ENCODE results near the gene SARNP. TPM values are rescaled to one million over a fixed set of nuclear protein-coding genes. Genes with fewer than 3 reads are reported as not detected.

The SARNP gene
- polyA plus RNA-seq, 1 donor from 2014 or later: 94.2 TPM

DNA sequence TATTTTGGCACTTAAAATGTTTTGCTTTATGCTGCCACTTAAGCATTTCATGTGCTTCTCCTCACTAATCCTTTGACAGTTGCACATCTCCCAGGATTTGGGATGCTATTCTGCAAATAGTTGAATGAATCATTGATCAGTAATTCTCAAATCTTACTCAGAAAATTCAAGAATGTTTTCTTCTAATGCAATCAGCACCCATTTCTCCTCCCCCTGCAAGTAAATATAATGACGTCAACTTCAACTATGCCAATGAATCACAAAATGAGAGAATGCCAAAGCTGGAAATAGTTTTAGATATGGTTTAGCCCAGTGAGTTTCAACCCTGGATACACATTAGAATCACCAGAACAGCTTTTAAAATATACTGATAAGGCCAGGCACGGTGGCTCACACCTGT is 103.8 kb downstream of the SARNP start:
- no peaks in the 10 kb centered on the region for H3K9me3 Mint-ChIP-seq
- H3K27me3 Mint-ChIP-seq: peaks cover 4% of the 10 kb centered on the region
- no peaks in the 10 kb centered on the region for H3K36me3 Mint-ChIP-seq
- no peak overlapping the region for H3K27ac Mint-ChIP-seq
- H3K4me3 Mint-ChIP-seq: peak overlapping the region in 1 of 4 donors; percentile 28
- H3K4me1 Mint-ChIP-seq: peaks cover 15 to 30% (median 22%) of the 10 kb centered on the region in 3 donors

DNA sequence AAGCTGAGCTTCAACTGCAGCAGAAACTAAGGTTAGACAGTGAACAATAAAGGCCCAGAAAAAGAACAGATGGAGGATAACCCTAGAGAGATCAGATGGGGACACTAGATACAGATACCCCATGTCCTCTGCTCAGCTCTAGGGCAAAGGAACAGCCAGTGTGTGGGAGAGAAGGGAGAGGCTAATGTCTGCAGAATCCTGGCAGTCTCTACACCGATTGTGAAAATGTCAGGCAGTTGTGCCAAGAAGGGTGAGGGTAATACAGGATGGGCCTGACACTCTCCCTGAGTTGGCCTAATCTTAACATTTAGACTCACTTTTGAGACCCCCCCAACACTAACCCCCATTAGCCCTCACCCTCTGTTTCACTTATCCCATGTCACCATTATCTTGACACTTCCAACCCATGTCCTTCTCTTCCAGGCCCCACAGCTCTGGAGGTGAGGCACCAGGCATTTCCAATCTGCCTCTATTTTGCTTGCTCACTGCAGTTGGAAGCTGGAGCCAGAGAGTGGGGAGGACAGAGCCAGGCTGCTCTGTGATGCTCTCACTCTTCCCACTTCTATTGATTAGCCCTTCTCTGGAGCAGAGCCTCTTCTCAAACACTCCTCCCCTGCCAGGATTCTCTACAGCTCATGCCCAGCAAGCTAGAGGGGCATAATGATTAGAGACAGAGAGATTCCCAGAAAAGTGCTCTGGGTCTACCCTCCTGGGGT is 104.7 kb downstream of the SARNP start:
- peaks cover 15 to 28% (median 24%) of the 10 kb centered on the region in 3 donors for H3K4me1 Mint-ChIP-seq
- no peaks in the 10 kb centered on the region for H3K9me3 Mint-ChIP-seq
- H3K27me3 Mint-ChIP-seq: peaks cover 5% of the 10 kb centered on the region
- no peak overlapping the region for H3K27ac Mint-ChIP-seq
- no peaks in the 10 kb centered on the region for H3K36me3 Mint-ChIP-seq
- peak overlapping the region in 1 of 4 donors; percentile 28 for H3K4me3 Mint-ChIP-seq

DNA sequence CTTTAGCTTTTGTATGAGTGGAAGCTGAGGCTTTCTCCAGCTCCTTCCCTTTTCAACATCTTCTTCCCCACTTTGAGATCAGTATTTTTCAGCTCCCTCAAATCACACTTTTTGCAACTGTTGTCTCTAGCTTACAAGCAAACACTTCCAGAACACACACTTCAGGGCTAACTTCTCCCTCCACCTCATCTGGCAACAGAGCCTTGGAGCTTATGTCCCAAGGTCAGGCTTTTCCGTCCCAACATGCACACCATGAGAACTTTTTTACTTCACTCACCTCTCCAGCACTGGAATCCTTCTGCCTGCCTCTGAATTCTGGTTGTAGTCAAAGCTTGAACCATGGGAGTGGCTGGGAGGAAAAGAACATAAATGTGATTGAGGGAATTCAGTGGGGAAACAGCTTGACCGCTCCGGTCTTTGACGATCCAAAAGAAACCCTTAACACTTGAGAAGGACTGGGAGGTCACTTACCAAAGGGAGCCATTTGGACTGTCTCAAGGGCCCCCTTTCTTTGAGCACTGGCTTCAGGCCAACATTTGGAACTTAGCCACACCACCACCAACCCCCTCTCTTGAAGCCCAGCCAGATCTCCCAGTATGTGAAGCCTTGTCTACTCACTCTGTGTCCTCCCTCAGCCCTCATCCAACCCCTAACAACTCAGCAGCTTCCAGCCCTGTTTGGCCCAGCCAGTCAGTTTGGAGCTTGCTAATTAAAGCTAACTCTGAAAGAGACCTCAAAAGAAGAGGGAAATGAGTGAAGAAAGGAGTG is 105.6 kb downstream of the SARNP start:
- no peak overlapping the region for H3K27ac Mint-ChIP-seq
- peak overlapping the region in 1 of 4 donors; percentile 24 for H3K4me3 Mint-ChIP-seq
- H3K4me1 Mint-ChIP-seq: peaks cover 15 to 21% (median 20%) of the 10 kb centered on the region in 3 donors
- H3K9me3 Mint-ChIP-seq: no peaks in the 10 kb centered on the region
- peaks cover 9% of the 10 kb centered on the region for H3K27me3 Mint-ChIP-seq
- H3K36me3 Mint-ChIP-seq: no peaks in the 10 kb centered on the region

DNA sequence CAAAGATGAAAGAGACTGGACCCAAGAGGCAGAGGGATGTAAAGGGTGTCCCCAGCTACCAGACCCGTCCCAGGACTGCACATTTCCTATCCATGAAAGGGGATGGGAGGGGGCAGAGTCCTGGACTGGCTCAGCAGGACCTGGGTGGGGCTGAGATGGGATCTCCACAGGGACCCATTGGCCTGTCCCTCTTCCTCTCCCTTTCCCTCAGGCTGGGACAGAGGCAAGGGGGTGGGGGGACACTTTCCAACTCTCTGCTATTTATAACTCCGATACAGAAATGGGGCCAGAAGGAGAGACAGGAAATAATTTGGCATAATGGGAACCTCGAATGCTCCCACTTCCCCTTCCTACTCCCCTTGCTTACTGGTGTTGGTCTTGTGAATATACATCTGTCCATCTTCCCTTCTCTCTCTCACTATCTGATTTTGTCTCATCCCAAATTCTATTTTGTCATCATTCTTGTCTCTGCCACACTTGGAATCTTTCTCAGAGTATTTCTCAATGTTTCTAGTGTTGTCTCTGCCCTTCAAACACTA is 108.8 kb downstream of the SARNP start:
- Mint-ChIP-seq H3K36me3 (no peaks in the 10 kb centered on the region), H3K4me1 (peaks cover 0 to 19% (median 12%) of the 10 kb centered on the region in 3 donors), H3K9me3 (no peaks in the 10 kb centered on the region)

DNA sequence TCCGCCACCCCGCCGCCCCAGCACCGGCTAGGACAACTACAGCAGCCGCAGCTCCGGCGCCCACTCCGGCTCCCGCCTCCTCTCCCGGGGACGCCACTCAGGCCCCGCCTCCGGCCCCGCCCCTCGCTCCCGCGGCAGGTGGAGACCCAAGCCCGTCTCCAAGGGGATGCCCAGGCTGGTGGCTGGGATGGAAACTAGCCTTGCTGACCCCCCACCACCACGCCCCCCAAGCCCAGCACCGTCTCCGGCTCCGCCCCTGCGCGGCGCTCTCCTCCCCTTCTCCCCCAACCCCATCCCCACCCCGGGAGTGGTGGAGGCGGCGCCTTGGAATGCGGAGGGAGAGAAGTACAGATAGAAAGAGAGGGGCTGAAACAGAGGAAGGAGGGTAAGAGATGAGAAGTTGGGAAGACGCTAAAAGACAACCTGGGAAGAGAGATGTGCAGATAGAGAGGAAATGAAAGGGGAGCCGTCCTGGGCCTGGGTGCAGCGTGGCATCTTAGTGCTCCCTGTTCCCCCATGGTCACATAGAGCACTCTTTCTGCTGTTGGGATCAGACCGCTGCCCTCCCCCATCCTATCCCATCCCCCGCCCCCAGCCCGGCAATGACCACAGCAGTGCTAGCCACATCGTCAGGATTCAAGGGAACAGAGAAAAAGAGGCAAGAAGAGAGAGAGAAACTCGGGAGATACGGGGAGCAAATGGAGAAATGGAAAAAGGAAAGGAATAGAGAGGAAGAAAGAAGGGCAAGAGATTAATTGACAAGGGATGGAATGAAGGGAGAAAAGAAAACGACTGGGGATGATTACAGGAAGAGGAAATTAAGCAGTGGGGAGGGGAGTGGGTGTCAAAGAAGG is 109.5 kb downstream of the SARNP start, which contains the start of gene ITGA7:
Gene ITGA7, minus strand, starts transcription at position 64 of the 854 bp plus-strand sequence. CDS start 222 bp downstream, outside the sequence.
- Mint-ChIP-seq H3K36me3 (no peaks in the 10 kb centered on the region), H3K4me3 (peak within 1 kb of the TSS; percentile 55 to 94 (median 90)), H3K27ac (peak within 1 kb of the TSS in 1 of 3 donors; percentile 53), H3K9me3 (no peaks in the 10 kb centered on the region), H3K4me1 (peaks cover 0 to 19% (median 12%) of the 10 kb centered on the region in 3 donors), H3K27me3 (peaks cover 13% of the 10 kb centered on the region)

More for the DNA sequence above, 108.8 kb downstream of the SARNP start:
- Mint-ChIP-seq H3K27ac (no peak overlapping the region), H3K4me3 (peak overlapping the region; percentile 44 to 94 (median 74)), H3K27me3 (peaks cover 13% of the 10 kb centered on the region)

Other genes starting within 250 kb of the SARNP start
- not detected for gene OR2AP1, start 245.3 kb downstream of the SARNP start, polyA plus RNA-seq
- not detected for gene OR10P1, start 180.8 kb downstream of the SARNP start, polyA plus RNA-seq
- gene ITGA7, start 109.8 kb downstream of the SARNP start, polyA plus RNA-seq: 0.13 TPM
- 174 TPM for gene BLOC1S1, start 101.7 kb downstream of the SARNP start, polyA plus RNA-seq
- gene RDH5, start 97.3 kb downstream of the SARNP start, polyA plus RNA-seq: 2.2 TPM
- gene CD63, start 88.7 kb downstream of the SARNP start, polyA plus RNA-seq: 171 TPM
- 1.1 TPM for gene GDF11, start 74.6 kb downstream of the SARNP start, polyA plus RNA-seq
- 97.5 TPM for gene ORMDL2, start 317 bp upstream of the SARNP start, polyA plus RNA-seq
- 35.9 TPM for gene DNAJC14, start 11.9 kb upstream of the SARNP start, polyA plus RNA-seq
- gene MMP19, start 25.2 kb upstream of the SARNP start, polyA plus RNA-seq: not detected
- gene PYM1, start 110.2 kb upstream of the SARNP start, polyA plus RNA-seq: 76.5 TPM
- 114 TPM for gene DGKA, start 113.4 kb upstream of the SARNP start, polyA plus RNA-seq
- 1.1 TPM for gene PMEL, start 148.3 kb upstream of the SARNP start, polyA plus RNA-seq
- gene CDK2, start 149.1 kb upstream of the SARNP start, polyA plus RNA-seq: 8.9 TPM
- 54.7 TPM for gene RAB5B, start 156.4 kb upstream of the SARNP start, polyA plus RNA-seq
- gene SUOX, start 179.6 kb upstream of the SARNP start, polyA plus RNA-seq: 1.3 TPM
- gene IKZF4, start 203.3 kb upstream of the SARNP start, polyA plus RNA-seq: 0.35 TPM
- gene RPS26, start 224.2 kb upstream of the SARNP start, polyA plus RNA-seq: 1,297 TPM

All from IgD-negative memory B cell (primary cell).